Bronchial epithelial cell (primary cell): ENCODE measurements around the gene CDH13. TPM values are rescaled to one million over a fixed set of nuclear protein-coding genes. Genes with fewer than 3 reads are reported as not detected.

Experiments used
- DNase-seq: peaks from one replicate; pipeline ENCODE4 v3.0.0-alpha.2; 2010; ENCODE audit warnings: low read depth
- FAIRE-seq: peaks from 2 replicates; lab custom pipeline; 2011; peaks lifted over from hg19 to GRCh38; lab: Jason Lieb, UNC
- H3K27me3 ChIP-seq: 2 replicates; pipeline ENCODE4 v1.5.1; 2011; ENCODE audit warnings: low read length; ENCODE audit not compliant: control insufficient read depth, insufficient read depth
- H3K36me3 ChIP-seq: 2 replicates; pipeline ENCODE4 v1.5.1; 2011; ENCODE audit warnings: low read length; ENCODE audit not compliant: control insufficient read depth, insufficient read depth
- H3K4me3 ChIP-seq: 2 replicates; pipeline ENCODE4 v1.5.1; 2011; ENCODE audit warnings: mild to moderate bottlenecking, low read depth, low read length, control low read depth
- total RNA-seq: library from RNA; depleted of rRNA; stranded (reverse); fragments of >200 nt; gene quantifications from 2 replicates; pipeline ENCODE4 v1.2.1, GENCODE V29; 2014
- TF ChIP-seq, protein P1 (sequence below): IDR thresholded peaks from 2 replicates; pipeline ENCODE4 v1.5.1; 2011; ENCODE audit warnings: mild to moderate bottlenecking, moderate library complexity, low read length, control low read depth, inconsistent platforms; ENCODE audit not compliant: insufficient read depth, severe bottlenecking

CDH13 gene
- total RNA-seq, 1 donor from 2014 or later = 31.3 TPM

DNA sequence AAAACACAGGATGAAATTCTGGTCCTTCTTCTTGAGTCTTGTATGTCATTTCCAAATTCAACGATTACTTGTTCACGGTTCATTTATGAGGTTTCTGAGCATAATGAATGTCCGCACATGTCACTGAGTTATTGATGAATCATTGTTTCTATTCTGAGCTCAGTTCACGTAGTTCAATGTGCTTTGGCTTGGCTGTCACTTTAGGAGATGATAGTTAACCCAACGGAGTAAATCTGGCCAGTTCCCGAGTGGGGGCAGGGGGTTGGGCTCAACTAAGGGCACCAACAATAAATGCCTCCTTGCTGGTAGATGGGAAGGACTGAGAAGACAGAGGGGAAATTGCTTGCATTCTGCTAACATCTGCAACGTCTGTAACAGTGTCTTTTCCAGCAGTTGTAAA is 941.6 kb downstream of the CDH13 start:
- Histone ChIP-seq H3K4me3 (no peak overlapping the region), H3K27me3 (no peaks in the 10 kb centered on the region), H3K36me3 (no peaks in the 10 kb centered on the region)
- DNase-seq (no peak), FAIRE-seq (no peak)
- TF ChIP-seq, protein P1, sequence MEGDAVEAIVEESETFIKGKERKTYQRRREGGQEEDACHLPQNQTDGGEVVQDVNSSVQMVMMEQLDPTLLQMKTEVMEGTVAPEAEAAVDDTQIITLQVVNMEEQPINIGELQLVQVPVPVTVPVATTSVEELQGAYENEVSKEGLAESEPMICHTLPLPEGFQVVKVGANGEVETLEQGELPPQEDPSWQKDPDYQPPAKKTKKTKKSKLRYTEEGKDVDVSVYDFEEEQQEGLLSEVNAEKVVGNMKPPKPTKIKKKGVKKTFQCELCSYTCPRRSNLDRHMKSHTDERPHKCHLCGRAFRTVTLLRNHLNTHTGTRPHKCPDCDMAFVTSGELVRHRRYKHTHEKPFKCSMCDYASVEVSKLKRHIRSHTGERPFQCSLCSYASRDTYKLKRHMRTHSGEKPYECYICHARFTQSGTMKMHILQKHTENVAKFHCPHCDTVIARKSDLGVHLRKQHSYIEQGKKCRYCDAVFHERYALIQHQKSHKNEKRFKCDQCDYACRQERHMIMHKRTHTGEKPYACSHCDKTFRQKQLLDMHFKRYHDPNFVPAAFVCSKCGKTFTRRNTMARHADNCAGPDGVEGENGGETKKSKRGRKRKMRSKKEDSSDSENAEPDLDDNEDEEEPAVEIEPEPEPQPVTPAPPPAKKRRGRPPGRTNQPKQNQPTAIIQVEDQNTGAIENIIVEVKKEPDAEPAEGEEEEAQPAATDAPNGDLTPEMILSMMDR = no peak

DNA sequence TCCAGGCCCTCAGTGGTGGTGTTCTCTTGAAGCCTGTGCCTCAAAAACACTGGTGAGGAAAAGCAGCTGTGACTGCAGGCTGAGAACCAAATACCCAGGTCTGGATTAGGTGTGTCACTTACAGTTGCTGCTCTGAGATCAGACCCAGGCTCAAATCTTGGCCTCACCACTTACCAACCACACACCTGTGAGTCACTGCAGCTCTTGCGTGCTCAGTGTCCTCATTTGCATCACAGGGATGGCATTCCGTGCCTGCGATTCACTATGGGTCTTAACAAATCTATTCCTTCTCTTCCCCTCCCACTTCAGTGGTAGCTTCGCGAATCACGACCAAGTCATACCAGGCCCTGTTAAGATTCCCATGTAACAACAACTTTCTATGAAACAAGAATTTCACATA is 947.6 kb downstream of the CDH13 start:
- no peak overlapping the region for H3K4me3 ChIP-seq
- no peaks in the 10 kb centered on the region for H3K27me3 ChIP-seq
- H3K36me3 ChIP-seq = no peaks in the 10 kb centered on the region
- FAIRE-seq (peak; percentile 98), DNase-seq (peak; percentile 91)
- TF ChIP-seq, protein P1 = no peak

DNA sequence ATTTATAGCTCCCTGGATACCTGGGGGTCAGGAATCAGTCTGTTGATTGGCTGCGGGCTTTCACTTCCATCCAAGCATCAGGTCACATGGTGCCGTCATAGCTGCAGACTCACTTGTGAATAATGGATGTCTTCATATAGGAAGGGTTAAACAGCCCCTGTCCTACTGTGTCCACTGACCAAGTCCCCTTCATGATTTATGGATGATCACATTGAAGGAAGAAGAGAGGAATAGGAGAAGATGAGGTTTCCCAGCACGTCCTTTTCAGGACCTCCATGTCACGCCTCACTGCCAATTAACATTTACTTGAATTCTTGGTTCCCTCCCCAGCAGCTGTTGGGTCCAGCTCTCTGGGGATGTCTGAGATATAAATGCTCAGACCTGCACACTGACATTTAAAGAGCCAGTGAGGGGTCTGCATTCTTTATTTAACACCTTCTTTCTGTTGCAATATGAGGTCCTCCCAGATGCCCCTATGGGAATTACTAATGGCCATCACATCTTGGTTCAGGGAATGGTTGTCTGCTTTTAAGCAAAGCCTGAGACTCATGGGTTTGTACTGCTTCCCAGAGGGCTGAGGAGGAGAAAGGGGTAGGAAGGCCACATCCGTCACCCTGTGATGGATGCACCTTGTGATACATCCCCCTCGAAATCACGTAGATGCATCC is 950.4 kb downstream of the CDH13 start:
- TF ChIP-seq, protein P1 = no peak
- no peak overlapping the region for H3K4me3 ChIP-seq
- H3K36me3 ChIP-seq = no peaks in the 10 kb centered on the region
- H3K27me3 ChIP-seq = no peaks in the 10 kb centered on the region
- DNase-seq (no peak), FAIRE-seq (no peak)

DNA sequence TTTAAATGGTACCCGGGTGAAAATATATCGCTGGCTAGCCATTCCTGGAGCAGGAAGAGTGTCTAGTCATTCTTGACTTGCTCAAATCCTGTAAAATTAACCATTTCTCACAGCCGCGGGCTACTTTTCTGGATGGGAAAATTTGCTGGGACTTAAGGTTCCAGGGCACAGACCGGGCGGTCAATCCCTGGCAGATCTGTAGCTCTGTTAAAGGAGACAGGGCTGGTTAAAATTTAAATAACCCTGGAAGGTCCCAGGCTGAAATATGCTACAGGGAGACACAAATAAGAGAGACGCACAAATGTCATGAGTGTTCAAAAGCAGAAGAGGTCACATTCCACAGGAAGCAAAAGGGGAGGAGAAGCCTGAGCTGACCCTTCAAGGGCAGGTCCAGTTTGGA is 951.4 kb downstream of the CDH13 start:
- FAIRE-seq = no peak
- TF ChIP-seq, protein P1 = no peak
- DNase-seq = no peak
- H3K36me3 ChIP-seq = no peaks in the 10 kb centered on the region
- H3K4me3 ChIP-seq = no peak overlapping the region
- no peaks in the 10 kb centered on the region for H3K27me3 ChIP-seq

DNA sequence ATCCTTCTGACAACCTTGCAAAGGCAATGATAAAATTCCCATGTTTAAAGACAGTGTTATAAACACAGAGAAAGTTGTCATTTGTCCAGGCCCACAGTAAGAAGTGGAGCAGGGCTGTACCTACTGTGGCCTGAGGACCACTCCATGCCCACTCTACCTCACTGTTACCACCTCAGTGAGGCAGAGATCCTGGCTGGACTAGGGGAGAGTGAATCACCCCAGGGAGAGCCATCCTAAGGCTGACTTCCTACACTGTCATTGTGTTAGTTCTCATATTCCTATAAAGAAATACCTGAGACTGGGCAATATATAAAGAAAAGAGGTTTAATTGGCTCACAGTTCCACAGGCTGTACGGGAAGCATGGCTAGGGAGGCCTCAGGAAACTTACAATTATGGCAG is 952.3 kb downstream of the CDH13 start:
- TF ChIP-seq, protein P1 = no peak
- H3K4me3 ChIP-seq = no peak overlapping the region
- H3K27me3 ChIP-seq = no peaks in the 10 kb centered on the region
- FAIRE-seq = no peak
- DNase-seq = no peak
- no peaks in the 10 kb centered on the region for H3K36me3 ChIP-seq

DNA sequence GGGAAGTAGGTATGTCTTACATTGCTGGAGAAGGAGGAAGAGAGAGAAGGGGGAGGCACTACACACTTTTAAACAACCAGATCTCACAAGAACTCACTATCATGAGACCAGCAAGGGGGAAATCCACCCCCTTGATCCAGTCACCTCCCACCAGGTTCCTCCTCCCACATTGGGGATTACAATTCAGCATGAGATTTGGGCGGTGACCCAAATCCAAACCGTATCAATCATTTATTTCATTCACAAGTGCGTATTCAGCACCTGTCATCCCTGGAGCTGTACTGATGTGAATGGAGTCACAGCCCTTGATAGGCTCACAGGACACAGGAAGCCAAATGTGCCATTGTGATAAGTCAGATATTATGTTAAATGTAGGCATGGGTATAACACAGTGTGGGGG is 952.7 kb downstream of the CDH13 start:
- DNase-seq (no peak), FAIRE-seq (no peak)
- Histone ChIP-seq H3K4me3 (no peak overlapping the region), H3K27me3 (no peaks in the 10 kb centered on the region), H3K36me3 (no peaks in the 10 kb centered on the region)
- TF ChIP-seq, protein P1 = no peak
